GM19351 (cell line): Measurements from ENCODE around the gene CCNT1.
"Not testable (repeated sequence)": the region's sequence is repeated elsewhere in the genome, so short reads cannot be mapped to it uniquely, and the experiment has no call there.

Source experiments
- ATAC-seq: cut with Tn5 transposase; IDR thresholded peaks from one replicate; pipeline ENCODE4 v1.9.1; 2021; ENCODE audit warnings: mild to moderate bottlenecking, moderate library complexity; ENCODE audit not compliant: unreplicated experiment

Gene CCNT1

GRCh38 chr12:48641752-48642555 is 74.6 kb downstream of the CCNT1 start:
- ATAC-seq, result not testable (repeated sequence)

DNA sequence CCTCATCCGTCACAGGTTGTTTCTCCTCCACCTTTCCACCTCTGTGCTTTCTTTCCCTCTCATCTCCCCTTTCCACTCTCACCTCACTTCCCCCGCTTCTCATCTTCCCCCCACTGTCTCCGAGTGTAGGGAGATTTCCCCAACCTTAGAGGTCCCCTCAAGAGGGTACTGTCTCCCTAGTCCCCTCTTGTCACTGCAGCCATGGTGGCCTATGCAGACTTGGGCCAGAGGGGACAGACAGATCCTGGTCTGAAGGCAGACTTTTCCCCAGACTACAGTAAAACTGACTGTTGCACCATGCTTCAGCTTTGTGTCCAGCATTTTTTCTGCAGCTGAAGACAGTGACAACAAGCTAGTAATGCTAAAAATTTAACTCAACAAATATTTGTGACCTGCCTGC is 75.7 kb downstream of the CCNT1 start:
- ATAC-seq, result no peak

DNA sequence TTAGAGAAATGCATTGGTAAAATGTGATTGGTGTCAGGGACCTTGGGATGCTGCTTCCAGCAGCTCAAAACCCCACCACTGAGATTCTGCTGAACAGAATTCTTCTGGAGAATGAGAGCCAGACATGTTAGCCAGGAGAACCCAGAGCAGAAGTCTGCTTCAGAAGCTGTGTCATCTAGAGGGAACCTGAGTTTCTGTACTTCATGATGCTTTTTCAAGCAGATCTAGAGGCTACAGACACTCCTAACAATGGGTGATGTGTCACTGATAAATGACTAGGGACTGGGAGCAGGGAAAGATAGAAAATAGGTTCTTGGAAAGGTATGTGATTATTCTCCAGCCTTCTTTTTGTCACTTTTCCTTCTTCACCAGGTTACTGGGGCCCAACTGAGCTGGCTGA is 76.1 kb downstream of the CCNT1 start:
- ATAC-seq, result no peak
